ELR (cell line): ENCODE measurements around the gene C20orf202.

Source experiments
- DNase-seq: peaks from one replicate; pipeline ENCODE4 v3.0.0-alpha.2; 2015; ENCODE audit warnings: low read depth

The C20orf202 gene

DNA sequence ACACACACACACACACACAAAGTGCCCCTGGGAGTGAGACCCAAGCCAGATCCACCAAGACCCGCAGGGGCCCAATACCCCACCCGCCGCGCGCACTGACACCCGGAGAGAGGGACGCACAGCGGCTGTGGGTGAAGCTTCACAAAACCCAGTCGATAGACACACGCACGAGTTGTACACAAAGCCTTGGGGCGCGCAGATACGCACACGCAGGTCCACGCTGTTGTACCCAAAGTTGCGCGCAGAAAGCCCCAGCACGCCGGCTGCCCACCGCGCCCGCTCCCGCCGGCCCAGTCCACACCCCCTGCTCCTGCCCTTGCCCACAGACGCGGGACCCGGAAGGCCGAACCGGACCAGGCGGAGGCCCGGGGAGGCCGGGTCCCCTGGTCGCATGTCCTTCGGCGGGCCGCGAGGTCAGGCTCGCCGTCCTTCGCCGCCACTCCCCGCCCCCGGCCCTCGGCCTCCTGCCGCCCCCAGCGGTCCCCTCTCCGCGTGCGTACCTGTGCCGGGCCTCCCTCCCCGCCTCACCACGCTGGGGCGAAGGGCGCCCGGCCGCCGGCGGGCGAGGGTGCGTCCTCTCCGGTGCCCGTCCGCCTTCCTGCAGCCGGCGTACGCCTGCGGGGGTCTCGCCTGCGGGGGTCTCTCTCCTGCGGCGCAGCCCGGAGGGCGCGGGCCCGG lies 18.5 kb upstream of the C20orf202 start, which contains the start of gene TMEM74B:
Gene TMEM74B, minus strand, starts transcription at position 344 of the 678 bp plus-strand sequence. CDS start 1,180 bp downstream, outside the sequence.
- no peak for DNase-seq

DNA sequence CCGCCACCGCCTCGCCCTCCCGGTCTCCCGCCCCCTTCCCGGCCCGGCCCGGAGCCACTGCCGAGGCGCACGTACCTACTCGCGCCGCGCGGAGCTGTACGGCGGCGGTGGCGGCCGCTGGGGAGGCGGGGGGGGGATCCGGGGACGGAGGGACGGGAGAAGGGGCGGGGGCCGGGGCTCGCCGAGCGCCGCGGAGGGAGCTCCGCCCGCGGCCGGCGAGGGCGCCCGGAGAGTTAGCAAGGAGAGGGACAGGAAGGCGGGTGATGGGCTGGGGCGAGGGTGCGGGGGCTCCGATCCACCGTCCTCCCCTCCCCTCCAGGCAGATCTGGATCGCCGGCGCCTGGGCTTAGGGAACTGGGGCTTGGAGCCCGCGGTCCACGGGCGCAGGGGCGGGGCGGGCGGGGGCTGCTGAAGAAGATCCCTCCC lies 17.9 kb upstream of the C20orf202 start:
- no peak for DNase-seq

DNA sequence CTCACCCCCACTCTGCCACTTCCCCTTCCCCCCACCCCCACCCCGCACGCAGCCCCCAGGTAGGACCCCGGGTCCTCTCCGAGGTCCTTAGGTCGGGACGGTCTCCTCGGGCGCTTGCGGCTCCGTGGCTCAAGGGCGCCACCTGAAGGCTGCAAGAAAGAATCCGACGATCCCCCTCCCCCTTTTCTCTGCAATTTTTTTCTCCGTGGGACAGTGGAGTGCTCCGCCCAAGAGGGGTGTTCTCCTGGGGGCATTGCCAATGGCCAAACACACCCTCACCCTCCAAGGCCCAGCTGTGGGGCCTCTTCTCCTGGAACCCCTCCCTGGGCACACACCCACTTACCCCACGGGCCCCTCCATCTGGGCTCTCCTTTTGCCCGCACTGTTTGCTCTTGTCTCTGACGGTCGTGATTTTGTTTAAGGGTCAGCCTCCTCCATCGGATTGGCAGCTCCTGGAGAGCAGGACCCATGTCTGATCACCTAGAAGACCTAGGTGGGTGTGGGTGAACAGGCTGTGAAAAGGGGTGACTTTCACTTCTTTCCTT lies 17.4 kb upstream of the C20orf202 start:
- peak; percentile 59 for DNase-seq

DNA sequence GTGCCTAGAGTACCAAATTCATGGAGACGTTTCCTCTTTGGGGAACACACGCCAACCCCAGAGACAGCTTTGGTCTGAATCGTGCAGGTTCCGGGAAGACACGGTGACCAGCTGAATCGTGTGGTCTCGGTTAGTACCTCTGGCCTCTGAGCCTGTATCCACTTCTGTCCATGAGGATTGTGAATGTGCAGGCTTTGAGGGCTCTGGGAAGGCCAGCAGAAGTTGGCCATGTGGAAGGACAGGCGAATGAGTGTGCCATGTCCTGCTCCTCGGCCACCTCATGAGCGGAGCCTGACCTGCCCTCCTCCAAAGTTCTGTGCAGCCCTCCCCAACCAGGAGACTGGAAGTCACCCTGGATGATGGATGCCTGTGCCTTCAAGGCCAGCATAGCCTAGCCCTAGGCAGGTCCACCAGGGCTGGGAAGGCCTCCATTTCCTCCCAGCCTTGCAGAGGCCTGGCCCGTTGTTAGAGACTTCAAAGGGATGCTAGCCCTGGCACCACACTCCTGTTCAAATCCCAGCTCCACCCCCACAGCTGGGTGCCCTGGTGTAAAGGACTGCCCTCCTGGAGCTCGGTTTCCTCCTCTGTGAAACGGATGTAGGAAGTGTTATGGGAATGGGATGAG lies 16.8 kb upstream of the C20orf202 start:
- no peak for DNase-seq

DNA sequence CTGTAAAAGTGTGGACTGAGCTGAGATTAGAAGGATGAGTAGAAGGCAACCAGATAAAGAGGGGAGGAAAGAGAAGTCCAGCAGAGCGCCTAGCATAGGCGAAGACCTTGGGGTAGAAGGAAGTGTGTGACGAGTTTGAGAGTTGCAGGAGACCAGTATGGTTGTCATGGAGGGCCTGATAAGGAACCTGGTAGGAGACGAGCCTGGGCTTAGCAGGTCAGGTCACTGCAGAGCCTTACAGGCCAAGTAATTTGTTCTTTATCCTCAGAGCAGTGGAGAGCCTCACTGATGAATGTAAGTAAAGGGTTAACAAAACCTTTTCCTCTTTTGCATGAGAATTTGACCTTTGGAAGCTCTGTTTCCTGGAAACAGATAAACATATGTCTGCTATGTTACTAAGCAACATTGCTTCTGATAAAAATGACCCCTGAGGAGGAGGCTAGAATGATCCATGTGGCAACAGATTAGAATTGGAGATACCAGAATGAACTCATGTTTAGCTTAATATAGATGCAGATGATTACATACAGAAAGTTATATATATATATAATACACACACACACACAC lies 15.6 kb upstream of the C20orf202 start:
- DNase-seq = no peak

DNA sequence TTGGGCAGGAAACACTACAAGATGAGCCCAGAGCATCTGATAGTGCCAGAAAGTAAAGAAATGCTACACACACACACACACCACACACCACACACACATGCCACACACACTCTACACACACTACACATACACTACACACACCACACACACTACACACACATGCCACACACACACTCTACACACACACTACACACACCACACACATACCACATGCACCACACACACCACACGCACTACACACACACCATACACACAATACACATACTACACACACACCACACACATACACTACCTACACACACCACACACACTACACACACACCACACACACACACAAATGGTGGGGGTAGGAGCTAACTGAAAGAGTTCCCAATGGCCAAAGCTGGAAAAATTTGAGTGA lies 14.9 kb upstream of the C20orf202 start:
- no peak for DNase-seq

DNA sequence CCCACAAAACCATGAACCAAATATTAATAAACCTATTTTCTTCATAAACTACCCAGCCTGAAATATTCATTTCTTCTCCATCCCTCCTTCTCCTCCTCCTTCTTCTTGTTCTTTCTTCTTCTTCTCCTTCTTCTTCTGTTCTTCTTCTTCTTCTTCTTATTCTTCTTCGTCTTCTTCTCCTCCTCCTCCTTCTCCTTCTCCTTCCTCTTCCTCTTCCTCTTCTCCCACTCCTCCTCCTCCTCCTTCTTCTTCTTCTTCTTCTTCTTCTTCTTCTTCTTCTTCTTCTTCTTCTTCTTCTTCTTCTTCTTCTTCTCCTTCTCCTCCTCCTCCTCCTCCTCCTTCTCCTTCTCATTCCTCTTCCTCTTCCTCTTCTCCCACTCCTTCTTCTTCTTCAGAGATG lies 13.4 kb upstream of the C20orf202 start:
- no peak for DNase-seq

DNA sequence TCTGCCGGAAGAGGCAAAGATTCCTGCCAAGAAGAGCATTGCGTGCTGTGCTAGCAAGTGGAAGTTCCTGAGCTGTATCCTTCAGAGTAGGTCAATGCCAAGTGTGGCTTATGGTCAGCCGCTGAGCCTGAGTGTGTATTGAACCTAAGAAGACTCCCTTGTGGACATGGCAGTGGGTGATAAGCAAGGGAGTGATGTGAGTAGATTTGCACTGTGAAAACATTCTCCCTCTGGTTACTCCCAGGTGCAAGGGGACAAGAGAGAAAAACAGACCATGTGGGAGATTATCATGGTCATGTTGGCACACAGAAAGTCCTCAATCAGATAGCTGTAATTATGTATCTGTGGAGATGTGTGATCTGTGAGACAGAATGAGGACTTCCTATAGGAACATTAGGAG lies 12.4 kb upstream of the C20orf202 start:
- no peak for DNase-seq

DNA sequence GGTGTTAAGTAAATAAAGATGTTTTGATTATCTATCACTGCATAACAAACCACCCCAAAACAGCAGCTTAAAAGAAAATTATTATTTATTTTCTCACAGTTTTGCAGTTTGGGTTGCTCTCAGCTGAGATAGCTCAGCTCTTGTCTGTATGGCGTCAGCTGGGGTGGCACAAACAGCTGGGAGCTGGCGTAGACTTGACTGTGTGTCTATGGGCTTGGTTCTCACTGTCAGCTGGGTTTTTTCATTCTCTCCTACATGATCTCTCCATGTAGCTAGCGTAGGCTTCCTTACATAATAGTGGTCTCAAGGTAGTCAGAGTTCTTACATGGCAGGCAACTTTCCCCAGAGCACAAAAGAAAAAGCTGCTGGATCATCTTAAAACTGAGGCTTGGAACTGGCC lies 12.0 kb upstream of the C20orf202 start:
- no peak for DNase-seq

DNA sequence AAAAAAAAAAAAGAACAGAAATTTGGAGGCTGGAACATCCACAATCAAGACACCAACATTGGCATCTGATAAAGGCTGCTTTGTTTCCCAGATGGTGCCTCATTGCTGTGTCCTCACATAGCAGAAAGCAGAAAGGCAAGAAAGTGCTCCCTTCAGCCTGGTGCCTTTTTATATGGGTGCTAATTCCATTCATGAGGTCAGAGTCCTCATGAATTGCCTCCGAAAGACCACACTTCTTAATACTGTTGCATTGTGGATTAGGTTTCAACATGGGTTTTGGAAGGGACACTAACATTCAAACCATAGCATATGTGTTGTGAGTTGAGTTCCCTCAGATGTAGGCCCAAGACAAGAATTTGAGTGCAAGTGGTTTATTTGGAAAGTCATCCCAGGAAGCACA lies 8.0 kb upstream of the C20orf202 start:
- no peak for DNase-seq

DNA sequence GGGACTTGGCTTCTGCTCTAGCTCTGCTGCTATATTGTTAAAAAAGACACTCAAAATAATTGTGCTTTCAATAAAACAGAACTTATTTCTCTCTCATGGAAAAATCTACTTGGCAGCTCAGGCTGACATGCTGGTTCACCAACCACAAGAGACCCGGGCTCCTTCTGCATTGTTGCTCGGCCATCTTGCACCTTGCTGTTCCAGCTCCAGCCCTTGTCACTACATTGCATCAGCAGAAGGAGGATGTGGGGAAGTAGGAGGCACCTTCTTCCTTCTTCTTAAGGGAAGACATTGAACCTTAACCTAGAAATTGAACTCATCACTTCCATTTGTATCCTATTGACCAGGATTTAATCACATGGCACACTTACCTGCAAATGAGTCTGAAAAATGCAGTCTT lies 6.6 kb upstream of the C20orf202 start:
- no peak for DNase-seq

DNA sequence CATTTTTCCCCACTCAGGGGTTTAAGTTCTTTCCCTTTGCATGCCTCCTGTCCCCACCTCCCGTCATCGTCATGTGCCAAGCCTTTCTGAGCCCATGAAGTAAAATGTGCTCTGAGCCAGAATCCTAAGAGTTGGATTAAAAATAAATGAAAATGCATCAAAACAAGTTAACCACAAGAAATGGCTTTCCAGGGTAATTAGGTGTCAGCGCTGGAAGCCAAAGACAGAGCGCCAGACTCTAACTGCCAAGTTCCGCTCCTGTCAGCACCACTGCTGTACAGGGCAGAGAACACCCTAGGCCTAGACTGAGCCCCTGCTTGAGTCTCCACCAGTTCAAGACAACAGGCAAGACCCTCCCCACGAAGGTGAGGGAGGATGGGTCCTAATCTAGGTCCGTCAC lies 5.5 kb upstream of the C20orf202 start:
- DNase-seq = no peak

DNA sequence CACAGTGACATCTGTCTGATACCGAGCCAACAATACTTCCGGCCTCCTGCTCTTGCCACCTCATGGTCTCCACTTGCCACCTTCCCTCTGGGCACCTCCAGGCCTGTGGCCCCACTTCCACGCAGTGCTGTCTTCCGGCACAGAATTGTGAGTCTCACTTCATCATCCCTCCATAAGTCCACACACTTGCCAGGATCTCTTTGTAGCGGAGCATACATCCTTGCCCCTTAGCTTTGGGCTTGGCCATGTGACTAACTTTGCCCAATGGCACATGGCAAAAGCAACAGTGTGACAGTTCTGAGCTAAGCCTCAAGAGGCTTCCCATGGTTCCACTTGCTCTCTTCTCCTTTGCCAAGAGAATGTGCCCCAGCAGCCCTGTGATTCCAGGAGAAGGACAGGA lies 4.5 kb upstream of the C20orf202 start:
- no peak for DNase-seq

DNA sequence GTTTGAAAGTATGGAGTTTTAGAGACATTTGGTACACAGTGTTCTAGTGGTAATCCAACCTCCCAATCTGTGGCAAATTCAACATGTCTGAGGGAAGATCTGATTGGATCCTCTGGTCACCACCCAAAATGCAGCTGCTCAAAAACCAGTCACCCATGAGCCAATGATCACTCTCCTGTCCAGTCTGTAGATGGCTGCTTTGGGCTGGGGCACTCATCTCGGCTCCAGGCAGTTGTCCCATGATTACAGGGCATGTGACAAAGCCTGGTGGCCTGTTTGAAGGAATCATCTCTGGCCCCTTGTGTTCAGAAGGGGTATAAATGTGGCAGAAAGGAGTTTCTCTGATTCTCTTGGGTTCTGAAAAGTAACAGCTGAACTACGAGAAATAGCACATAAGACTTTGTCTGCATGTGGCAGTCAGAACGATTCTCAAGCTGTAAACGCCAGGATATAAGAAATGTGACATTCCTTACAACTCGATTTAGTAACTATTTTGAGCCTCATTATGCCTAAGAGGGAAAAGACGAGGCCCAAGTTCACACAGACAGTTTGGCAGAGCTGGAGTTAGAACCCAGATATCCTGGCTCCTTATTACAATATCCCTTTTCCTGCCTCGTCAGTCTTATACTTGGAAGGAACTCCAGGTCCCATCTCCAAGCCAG lies 3.9 kb upstream of the C20orf202 start:
- no peak for DNase-seq

DNA sequence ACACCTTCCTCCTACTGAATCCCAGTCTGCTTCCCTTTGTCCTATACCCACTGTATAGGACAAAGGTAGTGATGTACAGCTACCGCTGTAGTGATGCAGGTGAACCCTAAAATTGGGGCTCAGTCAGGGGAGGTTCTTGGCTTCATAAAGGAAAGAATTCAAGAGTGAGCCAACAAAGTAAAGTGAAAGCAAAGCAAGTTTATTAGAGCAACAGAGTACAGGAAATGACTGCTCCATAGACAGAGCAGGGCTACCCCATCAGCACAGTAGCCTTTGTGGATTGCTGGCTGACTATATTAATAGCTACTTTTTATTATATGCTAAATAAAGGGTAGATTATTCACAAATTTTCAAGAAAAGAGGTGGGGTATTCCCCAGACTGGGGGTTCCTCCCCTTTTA lies 3.3 kb upstream of the C20orf202 start:
- DNase-seq = no peak

DNA sequence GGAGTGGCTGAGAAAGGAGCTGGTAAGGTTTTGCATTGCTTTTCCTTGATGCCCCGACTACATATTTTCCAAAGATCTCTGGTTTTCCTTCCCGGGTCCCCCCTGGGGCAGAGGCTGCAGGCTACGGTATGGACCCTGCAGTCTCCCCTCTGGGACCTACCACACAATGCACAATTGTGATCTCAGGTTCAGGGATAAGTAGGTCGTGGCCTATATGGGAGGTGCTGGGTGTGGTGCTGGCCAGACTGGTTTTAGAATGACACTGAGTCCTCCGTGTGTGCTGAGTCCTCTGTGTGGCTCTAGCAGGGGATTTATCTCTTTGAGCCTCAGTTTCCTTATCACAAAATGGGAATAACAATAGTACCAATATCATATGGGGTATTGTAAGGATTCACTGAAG lies 376 bp downstream of the C20orf202 start:
- no peak for DNase-seq

DNA sequence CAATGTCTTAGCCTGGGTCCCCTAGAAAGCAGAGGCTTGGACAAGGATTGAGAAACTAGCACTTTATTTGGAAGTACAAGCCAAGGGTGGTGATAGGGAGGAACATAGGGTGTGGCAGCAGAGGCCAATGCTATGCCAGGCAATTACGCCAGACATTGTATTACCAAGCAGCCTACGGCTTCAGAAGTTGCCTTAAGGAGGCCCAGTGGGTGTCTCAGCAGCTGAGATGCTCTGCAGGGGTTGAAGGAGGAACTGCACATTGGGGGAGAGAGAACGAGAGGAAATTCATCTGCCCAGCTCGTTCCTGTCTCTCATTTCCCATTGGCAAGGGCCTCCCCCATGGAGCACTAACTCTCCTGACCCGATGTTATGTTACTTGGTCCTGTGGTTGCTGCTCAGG lies 859 bp downstream of the C20orf202 start:
- no peak for DNase-seq

DNA sequence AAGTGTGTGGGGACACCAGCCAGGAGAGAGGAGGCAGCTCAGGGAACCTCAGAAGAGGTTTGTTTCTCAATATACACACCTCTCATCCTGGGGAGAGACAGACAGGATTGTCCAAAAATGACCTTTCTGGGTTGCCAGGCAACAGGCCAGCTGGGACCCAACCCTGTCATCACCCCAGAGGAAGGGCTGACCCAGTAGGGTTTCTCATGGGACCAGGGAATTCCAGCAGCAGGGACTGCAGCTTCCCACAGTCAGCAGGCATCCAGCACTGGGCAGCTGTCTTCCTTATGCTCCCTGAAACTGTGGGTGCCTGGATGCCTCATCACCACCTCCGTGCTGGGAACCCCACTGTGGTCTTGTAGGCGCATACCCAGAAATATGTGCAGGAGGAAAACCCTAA lies 1.3 kb downstream of the C20orf202 start:
- DNase-seq = no peak

DNA sequence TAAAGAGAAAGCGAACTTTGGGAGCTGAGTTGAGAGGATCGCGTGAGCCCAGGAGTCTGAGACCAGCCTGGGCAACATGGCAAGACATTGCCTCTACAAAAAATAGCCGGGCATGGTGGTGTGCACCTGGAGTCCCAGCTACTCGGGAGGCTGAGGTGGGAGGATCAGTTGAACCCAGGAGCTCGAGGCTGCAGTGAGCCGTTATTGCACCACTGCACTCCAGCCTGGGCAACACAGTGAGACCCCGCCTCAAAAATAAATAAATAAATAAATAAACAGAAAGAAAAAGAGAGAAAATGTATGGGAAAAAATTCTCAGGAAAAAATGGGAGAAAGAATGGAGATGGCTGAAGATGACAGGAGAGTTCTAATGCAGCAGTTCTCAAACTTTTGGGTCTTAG lies 2.5 kb downstream of the C20orf202 start:
- no peak for DNase-seq

DNA sequence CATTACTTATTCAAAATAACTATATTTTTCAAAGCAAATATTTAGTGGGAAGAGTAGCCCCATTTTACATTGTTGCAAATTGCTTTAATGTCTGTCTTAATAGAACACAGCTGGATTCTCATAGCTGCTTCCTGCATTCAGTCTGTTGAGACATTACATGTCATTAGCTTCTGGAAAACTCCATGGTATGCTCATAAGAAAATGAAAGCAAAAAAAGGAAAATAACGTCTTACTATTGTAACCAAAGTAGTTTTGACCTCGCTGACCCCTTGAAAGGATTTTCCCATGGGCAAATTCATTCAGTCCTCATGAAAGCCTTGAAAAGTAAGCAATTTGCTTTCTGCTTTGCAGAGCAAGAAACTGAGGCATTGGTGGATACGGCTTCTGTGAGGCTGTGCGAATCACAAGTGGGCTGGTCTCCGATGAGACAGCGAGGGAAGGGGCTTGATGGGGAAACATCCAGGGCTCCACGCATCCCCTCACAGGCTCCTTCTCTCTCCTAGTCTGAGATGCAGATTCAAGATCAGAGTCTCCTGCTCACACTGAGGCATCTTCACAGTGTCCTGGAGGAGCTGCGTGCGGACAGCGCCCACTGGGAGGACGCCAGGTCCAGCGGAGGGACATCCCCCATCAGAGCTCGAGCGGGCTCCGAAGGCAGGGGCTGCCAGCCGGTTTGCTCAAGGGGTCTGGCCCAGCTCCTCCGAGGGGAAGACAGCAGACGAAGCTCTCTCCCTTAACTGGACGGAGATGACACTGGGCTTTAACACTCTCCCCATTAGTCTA lies 3.3 kb downstream of the C20orf202 start:
- DNase-seq = no peak

DNA sequence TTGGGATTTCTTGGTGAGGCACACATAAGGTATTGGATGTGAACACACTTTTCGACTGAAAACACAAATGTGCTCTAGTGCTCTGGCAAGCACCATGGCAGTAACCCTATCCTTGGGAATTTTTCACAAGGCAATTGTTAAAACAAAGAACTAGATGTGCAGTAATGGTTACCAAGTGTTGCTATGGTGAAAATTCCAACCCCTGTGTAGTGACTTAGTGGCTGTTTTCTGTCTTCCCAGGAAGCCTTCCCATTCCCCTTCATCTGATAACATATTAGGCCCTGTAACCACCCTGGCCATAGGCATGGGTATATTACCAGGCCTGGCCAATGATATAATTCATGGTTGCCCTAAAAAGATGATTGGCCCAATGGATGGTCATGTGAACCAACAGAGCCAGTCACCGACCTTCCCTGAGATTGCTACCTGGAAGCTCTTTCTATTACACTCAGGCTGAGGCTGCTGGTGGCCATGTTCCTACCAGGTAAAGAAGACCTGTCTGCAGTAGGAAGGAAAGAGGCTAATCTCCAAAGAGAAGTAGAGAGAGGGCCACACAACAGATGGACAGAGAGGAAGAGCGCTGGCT lies 4.1 kb downstream of the C20orf202 start:
- DNase-seq = no peak
